ENCODE data around the gene SLC22A23. TPM values are rescaled to one million over a fixed set of nuclear protein-coding genes. Genes with fewer than 3 reads are reported as not detected.

Gene SLC22A23
- total RNA-seq, 2 experiments from 2014 or later, result 1.3 TPM

DNA sequence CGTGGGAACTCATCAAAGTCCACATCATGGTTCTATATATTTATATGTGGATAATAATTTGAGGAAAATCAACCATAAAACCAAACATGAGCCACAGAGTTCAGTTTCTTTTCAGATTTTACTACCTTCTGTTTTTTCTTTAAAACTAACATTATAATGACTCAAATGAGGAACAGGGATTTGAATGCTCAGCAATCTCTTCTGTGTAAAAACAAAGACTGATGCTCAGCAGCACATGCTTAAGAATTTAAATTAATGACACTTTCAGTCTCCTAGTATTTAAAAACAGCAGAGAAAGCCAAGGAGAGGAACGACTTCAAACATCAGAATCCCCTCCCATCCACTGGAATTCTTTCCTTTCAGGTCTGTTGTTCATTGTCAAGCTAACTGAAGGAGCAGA, 125.4 kb downstream of the SLC22A23 start:
- POLR2A ChIA-PET, result no interaction called here
- H3K4me3 Mint-ChIP-seq, result no peak overlapping the region
- CTCF ChIA-PET, result interaction anchor here (0.8 to 1.3 kb wide), 2 partner anchors 10 to 57 kb away, joined by 3 to 4 read pairs; no protein-coding TSS in a partner anchor
- no peak overlapping the region for H3K27ac Mint-ChIP-seq
- DNase-seq, result no peak
- H3K9me3 Mint-ChIP-seq, result no peaks in the 10 kb centered on the region
- H3K27me3 Mint-ChIP-seq, result peaks cover 5% of the 10 kb centered on the region
- H3K4me1 Mint-ChIP-seq, result no peaks in the 10 kb centered on the region
- H3K36me3 Mint-ChIP-seq (ENCODE audit: low read depth), result no peaks in the 10 kb centered on the region

DNA sequence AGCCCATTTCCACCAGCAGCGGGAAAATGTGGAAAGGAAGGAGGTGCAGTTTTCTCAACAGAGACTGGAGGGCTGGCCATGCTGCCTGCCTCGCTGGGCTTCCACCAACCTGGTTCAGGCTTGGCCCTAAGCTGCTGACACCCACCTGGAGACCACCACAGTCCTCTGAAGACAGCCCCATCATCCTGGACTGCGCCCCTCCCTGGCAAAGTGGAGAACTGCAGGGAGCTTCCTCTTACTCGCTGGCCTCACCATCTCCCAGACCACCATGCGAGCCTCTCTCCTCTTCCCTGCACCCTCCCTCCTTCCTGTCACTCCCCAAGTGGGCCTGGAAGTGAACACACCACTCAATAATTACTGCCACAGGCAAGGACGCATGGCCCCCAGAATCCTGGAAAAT, 126.7 kb downstream of the SLC22A23 start:
- Mint-ChIP-seq H3K27ac (no peak overlapping the region), H3K4me3 (no peak overlapping the region), H3K36me3 (ENCODE audit: low read depth) (no peaks in the 10 kb centered on the region), H3K9me3 (no peaks in the 10 kb centered on the region), H3K4me1 (no peaks in the 10 kb centered on the region), H3K27me3 (peaks cover 9% of the 10 kb centered on the region)
- POLR2A ChIA-PET, result no interaction called here
- CTCF ChIA-PET, result no interaction called here
- DNase-seq, result no peak

DNA sequence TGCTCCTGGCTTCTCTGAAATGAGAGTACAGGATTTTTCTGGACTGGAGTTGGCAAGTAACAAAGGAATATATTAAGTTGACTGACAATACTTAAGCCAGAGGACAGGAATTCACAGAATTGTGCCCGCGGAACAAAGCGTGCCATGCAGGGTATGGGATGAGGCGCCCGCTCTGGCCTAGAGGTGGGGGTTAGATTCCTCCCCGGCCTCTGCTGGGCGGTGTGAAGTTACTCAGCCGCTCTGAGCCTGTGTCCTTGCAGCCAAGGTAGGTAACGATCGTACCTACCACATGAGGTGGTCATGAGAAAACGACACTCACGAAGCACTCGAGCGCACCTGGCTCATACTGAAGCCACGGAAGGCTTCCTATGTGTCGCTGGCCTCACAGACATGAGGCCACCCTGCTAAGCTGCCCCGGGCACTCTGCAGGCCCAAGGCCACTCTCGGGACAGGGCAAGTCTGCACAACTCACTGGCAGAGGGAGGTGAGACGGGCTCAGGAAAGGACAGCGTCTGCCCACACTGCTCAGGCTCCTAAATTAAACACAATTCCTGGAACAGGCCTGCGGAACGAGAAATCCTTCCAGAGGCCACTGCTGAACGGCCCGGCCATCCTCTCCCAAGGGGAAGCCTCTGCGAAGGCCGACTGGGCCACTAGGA, 127.3 kb downstream of the SLC22A23 start:
- POLR2A ChIA-PET, result interaction anchor here (0.6 kb wide), 1 partner anchor 665 kb away, joined by 3 read pairs; no protein-coding TSS in a partner anchor
- Mint-ChIP-seq H3K36me3 (ENCODE audit: low read depth) (no peaks in the 10 kb centered on the region), H3K9me3 (no peaks in the 10 kb centered on the region), H3K27me3 (peaks cover 9% of the 10 kb centered on the region), H3K4me3 (no peak overlapping the region), H3K4me1 (no peaks in the 10 kb centered on the region), H3K27ac (no peak overlapping the region)
- DNase-seq, result no peak
- CTCF ChIA-PET, result no interaction called here

DNA sequence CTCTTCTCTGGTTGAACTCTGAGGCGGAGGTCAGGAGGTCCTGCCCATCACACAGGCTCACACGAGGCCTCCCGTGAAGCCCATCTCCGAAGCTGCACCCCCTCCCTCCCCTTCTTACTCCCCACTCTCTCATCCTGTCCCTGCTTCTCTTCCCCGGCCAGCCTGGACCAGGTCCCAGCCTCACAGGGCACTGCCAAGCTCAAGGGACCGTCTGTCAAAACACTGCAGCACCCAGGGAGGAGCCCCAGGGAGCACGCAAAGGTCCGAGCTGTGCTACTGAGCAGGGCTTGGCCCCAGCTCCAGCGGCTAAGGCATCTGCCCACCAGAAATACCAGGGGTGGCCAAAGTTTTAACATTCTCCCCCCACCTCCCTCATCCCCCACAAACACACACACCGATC, 128.1 kb downstream of the SLC22A23 start:
- H3K27ac Mint-ChIP-seq, result no peak overlapping the region
- no peaks in the 10 kb centered on the region for H3K9me3 Mint-ChIP-seq
- H3K4me1 Mint-ChIP-seq, result no peaks in the 10 kb centered on the region
- CTCF ChIA-PET, result no interaction called here
- no peaks in the 10 kb centered on the region for H3K36me3 Mint-ChIP-seq (ENCODE audit: low read depth)
- DNase-seq, result no peak
- POLR2A ChIA-PET, result interaction anchor here (0.6 kb wide), 1 partner anchor 664 kb away, joined by 3 read pairs; no protein-coding TSS in a partner anchor
- H3K27me3 Mint-ChIP-seq, result peaks cover 9% of the 10 kb centered on the region
- no peak overlapping the region for H3K4me3 Mint-ChIP-seq

DNA sequence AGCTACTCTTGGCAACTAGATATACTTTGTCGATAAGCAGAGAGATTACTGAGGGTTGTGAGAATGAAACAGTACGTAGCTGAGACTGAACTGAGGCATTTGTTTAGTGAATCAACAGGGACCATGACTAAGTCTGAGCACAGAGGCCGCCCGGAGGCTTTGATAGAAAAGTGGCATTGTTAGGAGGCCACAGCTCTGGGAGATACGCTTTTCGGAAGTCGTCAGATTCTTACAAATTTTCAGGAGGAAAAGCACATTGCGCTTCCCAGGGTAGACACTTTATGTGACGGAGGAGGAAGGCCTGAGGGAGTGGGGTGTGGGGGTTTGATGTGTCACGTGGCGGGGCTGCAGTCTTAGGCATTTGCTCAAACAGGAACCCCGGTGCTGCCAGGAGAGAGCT, 128.7 kb downstream of the SLC22A23 start:
- Mint-ChIP-seq H3K36me3 (ENCODE audit: low read depth) (no peaks in the 10 kb centered on the region), H3K4me3 (no peak overlapping the region), H3K27ac (no peak overlapping the region), H3K4me1 (no peaks in the 10 kb centered on the region), H3K27me3 (peaks cover 4% of the 10 kb centered on the region), H3K9me3 (no peaks in the 10 kb centered on the region)
- DNase-seq, result no peak
- ChIA-PET POLR2A (no interaction called here), CTCF (no interaction called here)

DNA sequence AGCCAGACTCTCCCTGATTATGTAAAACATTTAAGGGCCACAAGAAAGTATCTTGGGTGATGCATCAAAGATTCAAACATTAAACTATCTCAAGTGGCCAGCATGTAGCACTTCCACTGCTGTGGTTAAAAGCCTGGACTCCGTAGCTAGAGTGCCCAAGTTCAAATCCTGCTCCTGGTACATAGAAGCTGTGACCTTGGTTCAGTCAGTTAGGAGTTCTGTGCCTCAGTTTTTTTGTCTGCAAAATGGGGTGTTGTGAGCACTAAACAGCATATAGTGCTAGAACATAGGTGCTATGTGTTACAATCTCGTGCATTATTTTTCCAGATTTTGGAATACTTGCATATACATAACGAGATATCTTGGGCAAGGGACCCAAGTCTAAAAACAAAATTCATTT, 129.4 kb downstream of the SLC22A23 start:
- CTCF ChIA-PET, result no interaction called here

DNA sequence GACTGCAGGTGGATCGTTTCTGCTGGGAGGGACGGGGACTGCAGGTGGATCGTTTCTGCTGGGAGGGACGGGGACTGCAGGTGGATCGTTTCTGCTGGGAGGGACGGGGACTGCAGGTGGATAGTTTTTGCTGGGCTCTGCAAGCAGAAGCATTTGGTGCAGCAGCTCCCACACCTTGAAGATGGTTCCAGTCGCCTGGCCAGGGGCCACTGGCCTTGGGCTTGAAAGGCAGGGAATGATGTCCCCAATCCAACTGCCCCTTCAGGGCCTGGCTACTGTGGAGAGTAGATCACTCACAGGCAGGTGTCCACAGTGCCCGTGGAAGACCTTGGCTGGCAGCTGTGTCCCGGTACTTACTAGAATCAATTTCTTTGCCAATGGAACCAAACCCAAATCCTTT, 129.9 kb downstream of the SLC22A23 start:
- DNase-seq, result no peak
- ChIA-PET POLR2A (no interaction called here), CTCF (no interaction called here)
- no peaks in the 10 kb centered on the region for H3K4me1 Mint-ChIP-seq
- H3K4me3 Mint-ChIP-seq, result no peak overlapping the region
- no peaks in the 10 kb centered on the region for H3K9me3 Mint-ChIP-seq
- H3K36me3 Mint-ChIP-seq (ENCODE audit: low read depth), result no peaks in the 10 kb centered on the region
- H3K27me3 Mint-ChIP-seq, result peaks cover 4% of the 10 kb centered on the region
- H3K27ac Mint-ChIP-seq, result no peak overlapping the region

More for the DNA sequence above, 129.4 kb downstream of the SLC22A23 start:
- H3K4me1 Mint-ChIP-seq, result no peaks in the 10 kb centered on the region
- H3K36me3 Mint-ChIP-seq (ENCODE audit: low read depth), result no peaks in the 10 kb centered on the region
- no peak overlapping the region for H3K4me3 Mint-ChIP-seq
- no peak for DNase-seq
- no peaks in the 10 kb centered on the region for H3K9me3 Mint-ChIP-seq
- H3K27me3 Mint-ChIP-seq, result peaks cover 4% of the 10 kb centered on the region
- POLR2A ChIA-PET, result no interaction called here
- no peak overlapping the region for H3K27ac Mint-ChIP-seq

DNA sequence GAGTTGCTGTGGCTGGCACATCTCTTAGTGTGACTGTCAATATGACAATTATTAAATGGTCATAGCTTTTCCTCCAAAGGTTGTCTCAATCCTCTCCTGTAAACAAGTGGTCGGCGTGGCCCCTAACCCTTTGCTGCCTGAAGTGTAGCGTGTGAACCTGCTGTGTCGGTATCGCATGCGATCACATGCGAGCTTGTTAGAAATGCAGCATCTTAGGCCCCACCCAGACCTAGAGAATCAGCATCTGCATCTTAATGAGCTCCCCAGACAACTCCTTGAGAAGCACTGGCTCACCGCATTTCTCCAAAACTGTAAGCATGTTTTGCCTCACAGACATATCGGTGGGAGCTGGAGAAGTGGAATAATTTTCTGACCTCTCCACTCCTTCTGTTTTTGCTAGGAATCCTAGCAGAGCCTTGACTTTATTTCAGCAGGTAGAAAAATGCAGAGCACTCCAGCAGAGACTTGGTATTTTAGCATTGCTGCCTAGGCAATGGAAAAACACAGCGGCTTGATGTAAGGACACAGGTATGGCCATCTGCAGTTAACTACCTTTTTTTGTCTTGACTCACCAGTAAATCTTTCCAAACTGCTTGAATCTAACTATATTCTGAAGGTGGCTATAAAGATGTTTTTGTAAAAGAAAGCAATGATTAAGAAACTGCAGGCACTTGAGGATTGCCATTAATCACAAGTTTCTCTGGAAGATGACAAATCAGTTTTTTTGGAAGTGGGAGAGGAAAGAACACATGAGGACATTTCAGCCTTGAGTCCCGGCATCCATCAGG, 130.5 kb downstream of the SLC22A23 start:
- no peak for DNase-seq
- Mint-ChIP-seq H3K4me3 (no peak overlapping the region), H3K27ac (no peak overlapping the region), H3K4me1 (no peaks in the 10 kb centered on the region), H3K9me3 (no peaks in the 10 kb centered on the region), H3K36me3 (ENCODE audit: low read depth) (no peaks in the 10 kb centered on the region), H3K27me3 (peaks cover 4% of the 10 kb centered on the region)
- POLR2A ChIA-PET, result no interaction called here
- CTCF ChIA-PET, result no interaction called here

DNA sequence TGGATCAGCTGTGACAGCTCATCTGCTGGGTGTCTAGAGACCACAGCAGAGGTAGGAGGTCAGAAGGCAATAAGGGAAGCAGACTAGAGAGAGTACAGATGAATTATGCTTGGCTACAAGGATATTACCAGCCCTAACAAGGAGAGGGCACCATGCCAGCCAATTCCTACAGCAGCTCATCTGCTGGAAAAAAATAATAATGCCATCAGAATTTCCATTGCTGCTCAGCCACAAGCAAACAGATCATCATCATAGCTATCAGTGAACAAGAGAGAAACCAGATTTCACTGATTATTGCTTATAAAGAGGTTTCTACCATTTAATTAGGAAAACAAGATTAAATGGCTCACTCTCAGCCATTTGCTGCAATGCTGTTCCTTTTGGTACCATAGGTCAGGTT, 131.6 kb downstream of the SLC22A23 start:
- POLR2A ChIA-PET, result no interaction called here
- no peak overlapping the region for H3K27ac Mint-ChIP-seq

DNA sequence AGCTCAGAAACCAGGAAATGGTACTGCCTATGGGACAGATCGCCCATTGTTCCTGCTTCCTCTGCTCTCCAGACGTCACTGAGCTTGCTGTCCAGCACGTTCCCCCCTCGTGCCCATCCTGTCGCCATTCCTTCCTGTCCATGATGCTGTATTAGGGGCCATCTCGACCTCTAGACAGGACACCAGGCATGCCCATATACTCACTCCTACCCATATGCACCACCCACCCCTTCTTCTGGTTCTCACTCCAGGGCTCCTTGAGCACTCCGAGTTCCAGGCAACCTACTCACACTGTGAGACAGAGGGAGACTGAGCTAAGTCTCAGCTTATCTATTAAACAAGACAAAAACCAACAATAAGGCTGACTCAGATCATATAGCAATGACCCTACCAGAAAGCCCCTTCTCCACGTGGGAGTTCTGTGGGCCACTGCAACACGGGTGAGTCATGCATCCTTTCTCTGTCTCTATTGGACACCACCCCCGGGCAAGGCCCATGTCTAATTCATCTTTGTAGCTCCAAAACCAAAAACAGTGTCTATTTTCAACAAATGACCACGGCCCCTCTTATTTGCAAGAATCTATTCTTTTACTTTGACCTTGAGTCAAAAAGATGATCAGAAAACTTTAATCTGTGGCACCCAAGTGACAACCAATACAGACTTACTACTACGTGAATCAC, 132.4 kb downstream of the SLC22A23 start:
- ChIA-PET CTCF (no interaction called here), POLR2A (no interaction called here)
- no peak for DNase-seq
- Mint-ChIP-seq H3K9me3 (no peaks in the 10 kb centered on the region), H3K4me1 (no peaks in the 10 kb centered on the region), H3K36me3 (ENCODE audit: low read depth) (no peaks in the 10 kb centered on the region), H3K27ac (no peak overlapping the region), H3K4me3 (no peak overlapping the region), H3K27me3 (peaks cover 4% of the 10 kb centered on the region)

More for the DNA sequence above, 131.6 kb downstream of the SLC22A23 start:
- CTCF ChIA-PET, result no interaction called here
- Mint-ChIP-seq H3K27me3 (peaks cover 4% of the 10 kb centered on the region), H3K36me3 (ENCODE audit: low read depth) (no peaks in the 10 kb centered on the region), H3K9me3 (no peaks in the 10 kb centered on the region), H3K4me1 (no peaks in the 10 kb centered on the region), H3K4me3 (no peak overlapping the region)
- no peak for DNase-seq

DNA sequence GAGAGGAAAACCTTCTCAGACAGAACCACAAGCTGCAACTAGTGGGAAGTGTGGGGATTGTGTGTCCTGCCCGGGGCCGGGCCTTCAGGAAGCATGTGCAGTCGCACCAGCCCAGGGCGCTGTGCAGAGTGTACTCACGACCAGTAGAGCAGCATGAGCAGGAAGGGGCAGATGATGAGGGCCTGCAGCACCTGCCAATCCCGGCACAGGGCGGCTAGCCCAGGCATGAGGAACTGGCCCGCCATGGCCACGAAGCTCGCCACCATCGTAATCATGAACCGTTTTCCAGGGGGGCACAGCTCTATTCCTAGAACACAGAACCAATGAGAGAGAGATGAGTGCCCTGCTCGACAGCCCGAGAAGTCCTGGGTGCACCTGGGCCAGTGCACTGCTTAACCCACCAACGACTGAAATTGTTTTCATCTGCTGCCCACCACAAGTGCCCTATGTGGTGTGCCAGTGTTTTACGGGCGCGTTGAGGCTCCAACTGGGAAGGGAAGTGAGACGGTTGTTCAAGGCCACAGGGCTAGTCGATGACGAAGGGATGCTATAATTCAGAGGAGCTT, 133.1 kb downstream of the SLC22A23 start:
- Mint-ChIP-seq H3K4me1 (peaks cover 5% of the 10 kb centered on the region), H3K9me3 (no peaks in the 10 kb centered on the region), H3K4me3 (no peak overlapping the region), H3K27me3 (peaks cover 9% of the 10 kb centered on the region), H3K36me3 (ENCODE audit: low read depth) (no peaks in the 10 kb centered on the region), H3K27ac (no peak overlapping the region)
- ChIA-PET POLR2A (no interaction called here), CTCF (no interaction called here)
- no peak for DNase-seq

DNA sequence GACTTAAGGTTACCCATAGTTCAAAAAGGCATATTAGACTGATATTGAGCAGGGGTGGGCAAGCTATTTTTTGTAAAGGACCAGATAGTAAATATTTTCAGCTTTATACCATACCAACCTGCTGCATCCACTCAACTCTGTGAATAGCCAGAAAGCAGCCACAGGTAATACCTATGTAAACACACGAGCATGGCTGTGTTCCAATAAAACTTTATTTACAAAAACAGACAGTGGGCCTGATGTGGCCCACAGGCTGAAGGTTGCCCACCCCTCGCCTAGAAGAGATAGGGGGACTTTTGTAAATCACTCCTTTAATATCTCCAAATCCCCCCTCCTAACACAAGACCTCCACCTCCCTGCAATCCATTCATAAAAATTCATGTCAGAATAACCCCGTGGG, 133.7 kb downstream of the SLC22A23 start:
- CTCF ChIA-PET, result interaction anchor here (1.8 kb wide), 1 partner anchor 15 kb away, joined by 10 read pairs; no protein-coding TSS in a partner anchor
- POLR2A ChIA-PET, result no interaction called here
- H3K4me3 Mint-ChIP-seq, result no peak overlapping the region
- H3K27me3 Mint-ChIP-seq, result peaks cover 13% of the 10 kb centered on the region
- no peak for DNase-seq
- H3K9me3 Mint-ChIP-seq, result no peaks in the 10 kb centered on the region
- peaks cover 11% of the 10 kb centered on the region for H3K4me1 Mint-ChIP-seq
- H3K36me3 Mint-ChIP-seq (ENCODE audit: low read depth), result no peaks in the 10 kb centered on the region
- no peak overlapping the region for H3K27ac Mint-ChIP-seq

DNA sequence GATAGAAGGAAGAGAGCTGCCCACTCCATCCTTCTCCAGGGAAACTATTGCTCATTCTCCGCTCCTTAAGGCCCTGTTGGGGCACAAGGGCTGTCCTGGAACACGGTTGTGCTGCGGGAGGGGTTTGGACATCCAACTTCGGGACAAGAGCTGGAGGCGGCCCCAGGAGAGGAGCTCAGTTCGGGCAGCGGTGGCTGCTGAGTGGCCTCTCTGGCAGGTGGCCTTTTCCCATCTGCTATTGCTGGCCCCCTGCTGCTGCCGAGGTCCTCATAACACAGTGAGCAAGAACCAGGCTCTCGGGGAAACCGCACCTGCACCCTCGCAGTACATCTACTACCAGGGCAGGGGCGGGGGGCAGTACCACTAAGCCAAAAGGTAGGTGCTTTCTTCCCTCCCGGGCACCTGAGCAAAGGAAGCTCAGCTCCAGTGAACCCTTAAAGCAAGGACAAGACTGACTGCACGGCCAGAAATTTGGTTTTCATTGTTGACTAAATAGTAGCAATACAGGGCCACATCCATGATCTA, 134.4 kb downstream of the SLC22A23 start:
- POLR2A ChIA-PET, result no interaction called here
- H3K9me3 Mint-ChIP-seq, result no peaks in the 10 kb centered on the region

More for the DNA sequence above, 134.4 kb downstream of the SLC22A23 start:
- CTCF ChIA-PET, result interaction anchor here (1.3 to 1.8 kb wide), 2 partner anchors 9 to 16 kb away, joined by 4 to 10 read pairs; no protein-coding TSS in a partner anchor
- H3K4me3 Mint-ChIP-seq, result no peak overlapping the region
- no peaks in the 10 kb centered on the region for H3K36me3 Mint-ChIP-seq (ENCODE audit: low read depth)
- H3K4me1 Mint-ChIP-seq, result peaks cover 18% of the 10 kb centered on the region
- DNase-seq, result no peak
- H3K27ac Mint-ChIP-seq, result no peak overlapping the region
- H3K27me3 Mint-ChIP-seq, result peaks cover 17% of the 10 kb centered on the region

Data from activated CD4-positive, alpha-beta T cell treated with anti-CD3 and anti-CD28 coated beads, Interleukin-2, amount 10 ng/mL, durations not matched to agents 7 days and 5 days (primary cell).